ENCODE data around the gene JSRP1.

JSRP1 gene

DNA sequence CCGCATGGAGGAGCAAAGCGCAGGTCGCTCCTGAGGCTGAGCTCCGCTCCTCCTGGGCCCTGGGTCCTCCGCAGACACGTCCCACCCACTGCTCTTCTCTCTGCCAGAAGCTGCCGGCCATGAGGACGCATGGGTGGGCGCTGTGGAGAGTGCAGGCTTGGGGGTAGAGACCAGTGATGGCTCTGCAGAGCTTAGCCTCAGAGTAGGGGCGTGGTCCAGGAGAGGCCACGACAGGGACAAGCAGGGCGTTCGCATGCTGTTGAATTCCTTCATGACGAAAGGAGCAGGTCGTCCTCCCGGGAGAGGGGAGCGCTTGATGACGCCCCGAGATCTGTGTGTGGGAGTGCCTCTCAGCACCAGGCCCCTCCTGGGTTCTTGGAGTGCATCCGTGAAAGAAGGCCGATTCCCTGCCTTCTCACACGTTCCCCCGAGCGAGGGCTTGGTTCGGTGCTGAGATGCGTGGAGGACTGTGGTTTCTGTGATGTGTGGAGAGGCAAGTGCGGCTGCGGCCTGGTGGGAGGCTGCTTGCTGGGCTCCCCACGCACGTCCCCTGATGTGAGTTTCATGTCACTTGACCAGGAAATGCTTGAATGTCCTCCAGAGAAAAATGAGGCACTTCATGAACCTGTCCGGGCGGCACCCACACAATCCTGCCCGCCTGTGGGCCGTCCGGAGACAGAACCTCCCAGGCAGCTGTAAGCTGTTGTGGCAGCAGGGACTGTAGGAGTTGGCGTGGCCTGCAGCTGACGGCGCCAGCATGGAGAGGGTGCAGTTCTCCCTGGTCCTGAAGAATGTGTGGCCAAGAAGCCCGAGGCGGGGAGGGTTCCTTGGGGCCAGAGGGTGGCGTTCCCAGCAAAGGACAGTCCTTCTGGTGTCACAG, 15.1 kb downstream of the JSRP1 start:
- DNase-seq: no peak
- Histone ChIP-seq H3K4me3 (ENCODE audit: low read depth, low read length) (peak overlapping the region; percentile 5), H3K36me3 (replicated peaks) (peaks cover 35% of the 10 kb centered on the region), H3K27me3 (replicated peaks) (no peaks in the 10 kb centered on the region), H3K27ac (no peak overlapping the region)
- no peak for TF ChIP-seq CTCF (IDR thresholded peaks at IDR 0.05; ENCODE audit: low read depth, low read length, missing control alignments)
- in situ Hi-C loops (cut with HindIII; ENCODE audit: low pct_ligation_motif_present, low sequenced_read_pairs): no loop called here

DNA sequence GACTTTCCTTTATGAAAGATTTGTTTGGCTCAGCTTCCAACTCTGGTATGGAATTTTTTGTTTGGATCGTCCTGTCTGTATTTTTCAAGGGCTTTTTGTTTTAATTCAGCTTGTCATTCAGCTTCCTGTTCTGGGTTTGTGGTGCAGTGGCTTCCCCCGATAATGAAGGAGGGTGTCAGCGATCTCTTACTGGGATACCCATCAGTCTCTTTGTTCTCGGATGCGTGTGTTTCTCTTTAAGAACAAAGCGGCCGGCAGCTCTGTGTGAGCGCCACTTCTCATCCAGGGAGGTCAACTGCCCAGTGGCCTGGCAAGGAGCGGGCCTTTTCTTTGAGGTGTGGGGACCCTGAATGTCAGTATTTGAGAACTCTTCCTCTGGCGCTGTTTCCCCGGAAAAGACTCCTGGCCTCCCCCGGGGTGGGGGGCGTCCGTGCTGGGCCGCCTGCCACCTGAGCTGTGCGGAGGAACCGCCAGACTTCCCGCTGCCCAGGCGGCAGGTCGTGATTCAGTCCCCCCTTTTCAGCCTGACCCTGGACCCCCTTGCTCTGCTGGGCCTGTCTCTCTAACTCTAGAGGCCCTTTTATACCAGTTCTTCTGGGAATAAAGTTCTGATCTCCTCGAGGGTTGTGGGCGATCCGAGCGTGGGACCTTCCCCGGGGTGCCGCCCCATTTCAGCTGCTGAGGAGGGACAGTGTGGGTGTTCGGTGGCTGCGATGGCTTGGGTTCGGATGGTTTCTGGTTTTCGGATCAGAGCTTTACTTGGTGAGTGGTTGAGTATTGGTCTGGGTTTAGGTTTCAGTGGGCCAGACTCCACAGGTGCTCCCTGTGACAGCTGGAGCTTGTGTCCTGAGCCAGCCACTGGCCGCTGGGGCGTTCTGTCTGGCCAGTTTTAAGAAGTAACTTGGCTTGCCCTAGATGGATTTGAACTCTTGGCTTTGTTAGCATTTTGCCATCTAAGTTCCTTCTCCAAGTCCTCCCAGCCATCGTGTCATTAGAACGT, 16.1 kb downstream of the JSRP1 start:
- H3K27me3 ChIP-seq (replicated peaks): no peaks in the 10 kb centered on the region
- peaks cover 25% of the 10 kb centered on the region for H3K36me3 ChIP-seq (replicated peaks)
- in situ Hi-C loops (cut with HindIII; ENCODE audit: low pct_ligation_motif_present, low sequenced_read_pairs): loop anchor here (5.0 kb wide), 1 partner anchor 87 kb away; the partner anchor contains the start of genes LSM7 and SPPL2B
- no peak for TF ChIP-seq CTCF (IDR thresholded peaks at IDR 0.05; ENCODE audit: low read depth, low read length, missing control alignments)
- H3K27ac ChIP-seq: peak overlapping the region; percentile 30
- peak overlapping the region; percentile 54 for H3K4me3 ChIP-seq (ENCODE audit: low read depth, low read length)
- DNase-seq: peak; percentile 40

DNA sequence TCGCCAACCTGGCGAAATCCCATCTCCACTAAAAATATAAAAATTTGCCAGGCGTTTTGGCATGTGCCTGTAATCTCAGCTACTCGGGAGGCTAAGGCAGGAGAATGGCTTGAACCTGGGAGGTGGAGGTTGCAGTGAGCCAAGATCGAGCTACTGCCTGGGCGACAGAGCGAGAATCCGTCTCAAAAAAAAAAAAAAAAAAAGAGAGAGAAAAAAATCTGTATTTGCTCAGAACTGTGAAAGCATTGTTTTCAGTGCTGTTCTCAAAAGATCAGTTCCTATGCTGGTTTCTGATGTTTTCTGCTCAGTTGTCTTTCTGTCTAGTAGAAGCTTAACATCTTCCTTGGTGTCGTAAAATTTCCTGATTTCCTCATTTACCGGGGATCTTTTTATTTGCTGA, 17.0 kb downstream of the JSRP1 start:
- Histone ChIP-seq H3K36me3 (replicated peaks) (peaks cover 18% of the 10 kb centered on the region), H3K27me3 (replicated peaks) (no peaks in the 10 kb centered on the region), H3K27ac (peak overlapping the region; percentile 30), H3K4me3 (ENCODE audit: low read depth, low read length) (peak overlapping the region; percentile 54)
- DNase-seq: no peak
- TF ChIP-seq CTCF (IDR thresholded peaks at IDR 0.05; ENCODE audit: low read depth, low read length, missing control alignments): no peak
- in situ Hi-C loops (cut with HindIII; ENCODE audit: low pct_ligation_motif_present, low sequenced_read_pairs): loop anchor here (5.0 kb wide), 1 partner anchor 88 kb away; the partner anchor contains the start of genes LSM7 and SPPL2B

GRCh38 chr19:2237869-2238153, 18.4 kb downstream of the JSRP1 start:
- no peaks in the 10 kb centered on the region for H3K27me3 ChIP-seq (replicated peaks)
- no peak for TF ChIP-seq CTCF (IDR thresholded peaks at IDR 0.05; ENCODE audit: low read depth, low read length, missing control alignments)

GRCh38 chr19:2237051-2237868, 19.0 kb downstream of the JSRP1 start:
- TF ChIP-seq CTCF (IDR thresholded peaks at IDR 0.05; ENCODE audit: low read depth, low read length, missing control alignments): no peak
- Histone ChIP-seq H3K4me3 (ENCODE audit: low read depth, low read length) (peak overlapping the region; percentile 81), H3K36me3 (replicated peaks) (peaks cover 21% of the 10 kb centered on the region), H3K27ac (peak overlapping the region; percentile 91), H3K27me3 (replicated peaks) (no peaks in the 10 kb centered on the region)
- DNase-seq: no peak
- in situ Hi-C loops (cut with HindIII; ENCODE audit: low pct_ligation_motif_present, low sequenced_read_pairs): loop anchor here (5.0 kb wide), 1 partner anchor 90 kb away; the partner anchor contains the start of genes LSM7 and SPPL2B

More at GRCh38 chr19:2237869-2238153, 18.4 kb downstream of the JSRP1 start:
- no peak for DNase-seq
- in situ Hi-C loops (cut with HindIII; ENCODE audit: low pct_ligation_motif_present, low sequenced_read_pairs): loop anchor here (5.0 kb wide), 1 partner anchor 89 kb away; the partner anchor contains the start of genes LSM7 and SPPL2B
- H3K36me3 ChIP-seq (replicated peaks): peaks cover 20% of the 10 kb centered on the region
- no peak overlapping the region for H3K27ac ChIP-seq
- peak overlapping the region; percentile 81 for H3K4me3 ChIP-seq (ENCODE audit: low read depth, low read length)
